Stimulated activated CD4-positive, alpha-beta T cell treated with anti-CD3 and anti-CD28 coated beads, Interleukin-2, amount 100 ng/mL, for 4 hours (primary cell): ENCODE measurements around the gene CHCHD10.

ENCODE experiments used
- DNase-seq: peaks from one replicate; pipeline ENCODE4 v3.0.0-alpha.2; 2020; ENCODE audit warnings: low read depth

CHCHD10 gene

DNA sequence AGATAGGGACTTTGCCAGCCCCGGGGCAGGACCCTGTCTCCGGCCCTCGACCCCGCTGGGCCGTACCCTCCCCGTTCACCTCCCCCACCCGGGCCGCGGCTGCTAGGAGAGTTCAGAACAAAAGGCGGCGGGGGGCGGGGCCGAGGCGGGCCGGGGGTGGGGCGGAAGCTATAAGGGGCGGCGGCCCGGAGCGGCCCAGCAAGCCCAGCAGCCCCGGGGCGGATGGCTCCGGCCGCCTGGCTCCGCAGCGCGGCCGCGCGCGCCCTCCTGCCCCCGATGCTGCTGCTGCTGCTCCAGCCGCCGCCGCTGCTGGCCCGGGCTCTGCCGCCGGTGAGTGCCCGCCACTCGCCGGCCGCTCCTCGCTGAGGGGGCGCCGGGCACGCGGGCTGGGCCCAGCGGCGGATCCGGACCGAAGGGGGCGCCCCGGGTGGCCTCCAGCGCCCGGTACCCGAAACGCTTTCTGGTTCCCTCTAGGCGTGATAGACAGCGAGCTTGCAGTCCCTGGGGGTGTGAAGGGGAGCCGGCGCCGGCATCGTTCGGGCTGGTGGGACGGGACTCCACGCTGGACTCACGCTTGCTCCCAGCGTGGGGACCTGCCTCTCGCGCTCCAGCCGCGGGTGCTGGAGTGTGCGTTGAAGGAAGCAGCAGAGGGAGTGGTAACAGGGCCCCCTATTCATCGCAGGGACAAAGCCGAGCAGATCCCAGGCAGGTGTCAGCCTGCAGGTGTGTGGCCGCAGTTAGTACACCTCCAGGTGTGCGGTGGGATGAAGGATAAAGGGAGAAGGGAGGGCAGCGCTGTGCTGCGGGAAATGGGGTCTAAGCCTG is 5.1 kb upstream of the CHCHD10 start, which contains the start of gene MMP11:
TSS of gene MMP11 (plus strand) at position 201 of the 825 bp plus-strand sequence. CDS start at position 223, 22 bp downstream.
- DNase-seq, result peak; percentile 39

DNA sequence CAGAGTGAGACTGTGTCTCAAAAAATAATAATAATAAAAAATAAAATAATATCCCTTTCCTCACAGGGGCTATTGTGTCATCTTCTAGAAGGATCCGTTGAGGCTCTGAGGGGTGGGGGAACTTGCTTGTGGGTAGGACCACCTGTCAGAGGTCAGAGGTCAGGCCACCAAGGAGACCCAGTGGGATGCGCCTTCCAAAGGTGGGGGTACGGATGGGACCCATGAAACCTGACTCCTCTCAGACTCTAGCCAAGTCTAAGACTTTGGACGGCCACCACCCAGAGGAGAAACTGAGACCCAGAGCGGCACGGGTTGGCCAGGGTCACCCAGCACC is 4.5 kb upstream of the CHCHD10 start:
- DNase-seq, result no peak

GRCh38 chr22:23769321-23769965 is 1.7 kb upstream of the CHCHD10 start:
- DNase-seq, result no peak

- no peak for DNase-seq
Measured at GRCh38 chr22:23767303-23767672, 484 bp downstream of the CHCHD10 start.

- no peak for DNase-seq
Measured at GRCh38 chr22:23764899-23765881, 2.6 kb downstream of the CHCHD10 start.

DNA sequence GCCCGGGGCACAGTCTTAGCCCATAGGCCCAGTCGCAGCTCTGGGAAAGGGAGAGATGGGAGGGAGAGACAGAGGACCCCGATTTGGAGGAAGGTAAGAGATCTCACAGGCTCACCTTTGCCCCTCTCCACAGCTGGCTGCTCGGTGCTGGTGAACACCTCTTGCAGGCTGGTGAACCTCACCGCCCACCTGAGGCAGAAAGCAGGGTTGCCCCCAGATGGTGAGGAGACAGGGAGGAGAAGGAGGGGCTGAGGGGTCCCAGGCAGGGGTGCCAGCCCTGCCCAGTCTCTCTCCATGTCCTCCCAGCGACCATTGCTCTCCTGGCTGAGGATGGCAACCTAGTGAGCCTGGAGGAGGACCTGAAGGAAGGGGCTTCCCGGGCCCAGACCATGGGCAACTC is 3.8 kb downstream of the CHCHD10 start:
- no peak for DNase-seq

DNA sequence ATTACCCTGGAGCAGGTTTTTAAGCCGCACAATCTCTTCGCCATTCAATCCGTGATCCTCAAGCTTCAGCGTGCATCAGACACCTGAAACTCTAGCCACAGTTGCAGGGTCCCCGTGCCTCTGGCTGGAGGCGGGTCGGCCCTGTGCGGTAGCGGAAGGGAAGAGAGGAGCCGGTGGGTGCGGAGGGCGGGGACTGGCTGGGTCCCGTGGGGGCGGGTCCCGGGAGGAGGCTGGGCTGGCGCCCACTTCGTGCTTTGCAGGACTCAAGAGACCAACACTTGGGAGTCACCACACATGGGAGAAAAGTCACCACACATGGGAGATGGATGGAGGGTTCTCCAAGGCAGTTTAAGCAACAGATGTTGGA is 4.2 kb downstream of the CHCHD10 start:
- DNase-seq, result peak; percentile 32

DNA sequence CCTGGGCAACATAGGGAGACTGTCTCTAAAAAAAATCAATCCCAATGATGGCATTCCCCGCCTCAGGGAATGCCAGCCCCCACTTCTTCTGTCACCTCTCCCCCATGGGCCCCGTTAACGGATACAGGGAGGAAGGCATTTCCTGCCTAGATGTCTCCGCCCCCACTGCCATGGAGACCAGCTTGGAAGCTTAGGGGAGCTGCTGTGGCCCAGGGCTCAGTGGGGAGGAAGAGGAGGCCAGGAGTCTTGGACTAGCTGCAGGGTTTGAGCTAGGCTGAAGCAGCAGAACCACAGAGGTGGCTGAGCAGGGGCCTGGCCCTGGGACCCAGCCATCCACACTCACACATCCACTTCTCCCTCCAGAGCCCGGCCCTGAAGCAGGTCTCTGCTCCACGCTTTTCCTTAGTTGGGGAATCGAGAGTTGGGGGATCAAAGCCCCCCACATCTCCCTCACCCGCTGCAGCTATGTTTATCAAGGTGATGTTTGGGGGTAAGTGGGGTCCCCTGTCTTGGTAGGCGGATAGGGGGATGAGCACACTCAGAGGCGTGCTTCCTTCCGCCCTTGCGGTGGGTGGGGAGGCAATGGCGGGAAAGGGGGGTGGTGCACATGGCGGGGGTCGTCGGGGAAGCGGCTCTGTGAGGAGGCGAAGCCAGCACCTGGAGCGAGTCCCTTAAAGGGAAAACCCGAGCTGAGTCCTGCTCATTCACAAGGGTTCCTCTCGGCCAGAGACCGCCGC is 4.8 kb downstream of the CHCHD10 start, which contains the start of gene C22orf15:
TSS of gene C22orf15 (plus strand) at position 149 of the 737 bp plus-strand sequence. CDS start at position 466, 317 bp downstream.
- no peak for DNase-seq

DNA sequence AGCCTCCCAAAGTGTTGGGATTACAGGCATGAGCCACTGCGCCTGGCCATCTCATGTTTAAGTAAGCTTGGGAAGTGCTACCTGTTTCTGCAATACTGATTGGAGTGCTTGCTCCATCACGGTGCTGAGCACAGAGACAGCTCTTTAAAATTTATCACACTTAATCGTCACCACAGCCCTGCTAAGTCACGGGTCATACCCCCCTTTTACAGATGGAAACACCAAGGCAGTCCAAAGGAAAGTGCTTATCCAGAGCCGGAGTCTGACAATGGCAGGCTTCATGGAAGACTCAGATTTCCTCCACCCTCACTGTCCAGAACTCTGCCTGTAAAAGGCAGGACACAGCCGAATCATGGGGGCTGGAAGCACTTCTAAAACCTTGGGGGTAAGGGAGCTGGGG is 7.7 kb downstream of the CHCHD10 start:
- DNase-seq, result no peak

DNA sequence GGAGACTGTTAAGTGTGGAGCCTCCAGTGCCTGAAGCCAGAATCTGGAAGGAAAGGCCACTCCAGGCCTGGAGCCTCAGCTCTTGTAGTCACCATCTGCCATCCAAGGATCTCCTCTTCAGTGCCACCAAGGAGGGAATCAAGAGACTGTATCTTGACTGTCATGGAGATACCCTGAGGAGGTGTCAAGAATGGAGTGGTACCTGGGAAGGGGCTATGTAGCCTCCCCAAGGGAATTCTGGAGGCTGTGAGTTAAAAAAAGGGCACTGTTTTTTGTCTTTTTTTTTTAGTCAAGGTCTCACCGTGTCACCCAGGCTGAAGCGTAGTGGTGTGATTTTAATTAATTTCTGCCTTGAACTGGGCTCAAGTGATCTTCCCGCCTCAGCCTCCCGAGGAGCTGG is 8.2 kb downstream of the CHCHD10 start:
- no peak for DNase-seq

DNA sequence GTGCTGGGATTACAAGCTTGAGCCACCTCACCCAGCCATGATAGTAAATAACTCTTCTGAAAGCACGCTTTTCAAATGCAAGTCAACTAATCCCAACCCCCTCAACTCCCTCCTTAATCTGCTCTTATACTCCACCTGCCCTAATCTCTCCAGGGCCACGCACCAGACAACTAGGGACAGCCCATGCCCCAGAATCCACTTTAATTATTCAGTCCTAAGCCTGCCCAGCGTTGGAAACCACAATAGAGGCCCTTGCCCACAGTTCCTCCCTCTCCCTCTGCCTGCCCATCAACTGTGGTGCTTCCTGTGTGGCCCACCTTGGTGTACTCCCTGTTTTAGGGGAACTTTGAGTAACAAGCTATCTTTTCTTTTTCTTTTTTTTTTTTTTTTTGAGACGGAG is 10.9 kb downstream of the CHCHD10 start:
- DNase-seq, result no peak

- no peak for DNase-seq
Measured at GRCh38 chr22:23755711-23756110, 12.1 kb downstream of the CHCHD10 start.

DNA sequence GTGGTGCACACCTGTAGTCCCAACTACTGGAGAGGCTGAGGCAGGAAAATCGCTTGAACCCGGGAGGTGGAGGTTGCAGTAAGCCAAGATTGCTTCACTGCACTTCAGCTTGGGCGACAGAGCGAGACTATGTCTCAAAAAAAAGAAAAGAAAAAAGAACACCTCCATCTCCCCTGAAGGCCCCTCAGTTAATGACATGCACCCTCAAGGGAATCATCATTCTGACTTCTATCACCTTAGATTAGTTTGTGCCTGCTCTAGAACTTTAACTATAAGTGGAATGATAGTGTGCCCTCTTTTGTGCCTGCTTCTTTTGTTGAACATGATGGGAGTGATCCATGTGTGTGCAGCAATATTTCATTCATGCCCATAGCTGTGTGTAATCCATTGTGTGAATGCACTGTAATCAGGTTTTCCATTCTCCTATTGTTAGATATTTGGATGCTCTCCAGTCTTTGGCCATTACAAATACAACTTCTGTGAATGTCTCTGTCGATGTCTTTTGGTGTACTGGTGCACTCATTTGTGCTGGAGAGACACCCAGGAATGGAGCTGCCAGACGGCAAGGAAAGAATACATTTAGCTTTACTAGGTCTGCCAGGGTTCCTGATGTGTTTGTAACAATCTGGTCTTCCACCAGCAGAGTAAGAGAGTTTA is 12.7 kb downstream of the CHCHD10 start:
- no peak for DNase-seq

- DNase-seq, result no peak
Measured at GRCh38 chr22:23754220-23754919, 13.4 kb downstream of the CHCHD10 start, which contains the start of gene VPREB3. VPREB3 (minus strand) TSS chr22:23754425; CDS start chr22:23754363, 62 bp downstream.

DNA sequence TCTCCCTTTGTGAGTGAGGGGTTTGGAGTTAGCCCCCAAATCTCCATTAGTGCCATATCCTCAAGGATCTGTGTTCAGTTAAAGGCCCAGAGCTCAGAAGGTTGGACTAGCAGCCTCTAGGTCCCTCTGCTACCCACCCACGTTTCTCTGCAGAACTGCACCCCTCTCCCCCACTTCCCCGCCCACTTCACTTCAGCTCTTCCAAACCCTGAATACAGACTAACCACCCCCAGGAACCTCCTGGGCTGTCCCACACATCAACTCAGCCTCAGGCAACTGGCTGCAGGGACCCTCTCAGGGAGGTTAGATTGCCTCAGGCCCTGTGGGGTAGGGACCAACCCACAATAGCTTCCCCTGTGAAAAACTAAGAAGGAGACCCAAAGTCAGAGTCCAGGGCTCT is 14.4 kb downstream of the CHCHD10 start:
- DNase-seq, result no peak

- no peak for DNase-seq
Measured at GRCh38 chr22:23752750-23753149, 15.0 kb downstream of the CHCHD10 start.

DNA sequence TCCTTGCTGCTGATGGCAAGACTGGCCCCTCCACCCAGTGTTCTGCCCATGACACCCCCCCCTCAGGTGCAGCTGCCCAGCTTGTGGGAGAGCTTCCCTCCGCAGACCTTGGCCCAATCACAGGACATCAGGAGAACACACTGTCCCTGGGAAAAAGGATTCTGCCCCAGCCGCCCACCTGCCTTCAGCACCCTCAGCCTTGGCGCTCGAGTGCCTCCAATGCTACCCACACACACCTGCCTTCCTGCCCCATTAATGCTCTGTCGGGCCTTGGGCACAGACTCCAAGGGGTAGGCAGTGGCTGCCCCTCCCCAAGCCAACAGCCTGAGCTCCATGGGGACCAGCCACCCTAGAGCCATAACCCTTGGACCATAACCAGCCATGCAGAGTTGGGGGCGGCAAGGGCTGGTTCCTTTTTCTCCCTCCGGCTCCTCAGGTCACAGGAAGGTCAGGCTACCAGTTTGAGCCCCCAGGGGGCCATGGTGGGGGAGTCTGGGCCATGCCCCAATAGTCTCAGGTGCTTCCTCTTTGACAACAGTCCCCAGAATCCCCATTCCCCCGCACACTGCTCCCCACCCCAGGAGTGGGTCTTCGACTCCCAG is 15.6 kb downstream of the CHCHD10 start:
- no peak for DNase-seq

DNA sequence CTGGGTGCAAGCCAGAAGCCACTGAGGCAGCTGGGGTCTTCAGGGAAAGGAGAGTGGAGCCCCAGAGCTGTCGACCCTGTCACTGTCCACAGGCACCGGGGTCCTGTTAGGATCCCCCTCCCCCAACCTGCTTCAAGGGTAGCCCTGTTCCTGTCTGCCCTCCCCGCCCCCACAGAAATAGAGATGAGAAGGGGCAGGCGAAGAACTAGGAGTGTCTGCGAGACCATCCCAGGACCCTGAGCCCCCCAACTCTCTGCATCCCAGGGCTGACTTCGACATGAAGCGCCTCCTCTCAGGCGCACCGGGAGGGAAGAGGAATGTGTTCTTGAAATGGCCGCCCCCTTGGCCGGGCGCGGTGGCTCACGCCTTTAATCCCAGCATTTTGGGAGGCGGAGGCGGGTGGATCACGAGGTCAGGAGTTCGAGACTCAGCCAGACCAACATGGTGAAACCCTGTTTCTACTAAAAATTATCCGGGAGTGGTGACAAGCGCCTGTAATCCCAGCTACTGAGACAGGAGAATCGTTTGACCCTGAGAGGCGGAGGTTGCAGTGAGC is 16.3 kb downstream of the CHCHD10 start:
- DNase-seq, result no peak

- peak; percentile 80 for DNase-seq
Measured at GRCh38 chr22:23750714-23751440, 16.9 kb downstream of the CHCHD10 start, which contains the start of gene ZNF70. ZNF70 (minus strand) TSS chr22:23751112; CDS start chr22:23745140, 5,972 bp downstream.
